Measurements from ENCODE around the gene MIER2. TPM values are rescaled to one million over a fixed set of nuclear protein-coding genes. Genes with fewer than 3 reads are reported as not detected.
A peak's percentile ranks its signal among the peaks of the same experiment; 100 is the strongest.

MIER2 gene
- total and polyA plus RNA-seq, 10 of the 15 experiments (the other 5 are each of a cell fraction or from before 2014, with no cell fraction given) = 0.48 to 23.6 (median 12.1) TPM

DNA sequence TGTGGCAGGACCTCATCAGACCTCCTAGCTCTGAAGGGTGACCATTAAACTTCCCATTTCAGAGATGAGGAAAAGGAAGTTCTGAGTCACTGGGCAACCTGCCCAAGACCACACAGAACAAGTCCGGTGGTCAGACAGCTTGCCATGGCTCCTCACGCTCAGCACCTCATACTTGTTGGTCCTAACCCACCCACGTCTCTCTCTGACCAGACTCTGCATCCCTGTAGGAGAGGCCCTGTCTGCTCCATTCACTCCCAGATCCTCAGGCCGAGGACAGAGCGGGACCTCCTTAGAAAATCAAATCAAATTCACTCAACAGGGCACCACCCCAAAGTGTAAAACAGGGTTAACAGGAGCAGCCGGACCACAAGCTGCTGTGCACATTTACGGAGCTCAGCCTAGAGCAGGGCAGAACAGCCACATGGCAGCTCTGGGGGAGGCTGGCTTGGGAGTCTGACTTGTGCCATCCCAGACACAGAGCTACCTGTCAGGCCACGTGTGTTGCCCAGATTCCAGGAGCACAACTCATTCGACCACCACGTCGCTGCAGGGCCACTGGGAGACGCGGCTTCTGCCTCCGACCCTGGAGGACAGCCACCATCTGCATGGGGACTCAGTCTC is 1.7 kb downstream of the MIER2 start:
- H3K36me3 ChIP-seq (ENCODE audit: control insufficient read depth in 2 of 2, insufficient read depth in 2 of 2, low read length in 1 of 2) = no peaks in the 10 kb centered on the region
- H3K4me1 ChIP-seq (ENCODE audit: control insufficient read depth, insufficient read depth, low read length) = peaks cover 17% of the 10 kb centered on the region
- H3K4me2 ChIP-seq (ENCODE audit: control insufficient read depth, insufficient read depth) = peak overlapping the region; percentile 97
- FAIRE-seq (no peak), ATAC-seq (peak; percentile 31), DNase-seq (ENCODE audit: low read depth, low spot score) (peak; percentile 15)
- CTCF ChIA-PET = interaction anchor here (0.9 to 1.4 kb wide), 4 partner anchors 69 to 167 kb away, joined by 3 read pairs; no protein-coding TSS in a partner anchor
- RAD21 ChIA-PET (ENCODE audit: unreplicated experiment) = interaction anchor here (1.7 kb wide), 1 partner anchor 40 kb away, joined by 4 read pairs; no protein-coding TSS in a partner anchor
- BruUV-seq (replicated peaks) = no TSS peak
- peak overlapping the region; percentile 85 for H3K9ac ChIP-seq (ENCODE audit: control insufficient read depth, insufficient read depth, low read length)
- H3K9me3 ChIP-seq (replicated peaks; ENCODE audit: control insufficient read depth, insufficient read depth, low read length) = no peaks in the 10 kb centered on the region; the same call in 2 of the 3 replicates
- no peaks in the 10 kb centered on the region for H3K27me3 ChIP-seq (replicated peaks in 1 of 2; ENCODE audit: control insufficient read depth in 2 of 2, insufficient read depth in 2 of 2, low read length in 1 of 2)
- no peak overlapping the region; the same call in none of the 2 replicates for H3K27ac ChIP-seq (ENCODE audit: control insufficient read depth, insufficient read depth)
- H4K20me1 ChIP-seq (ENCODE audit: control insufficient read depth, insufficient read depth) = no peaks in the 10 kb centered on the region
- POLR2A ChIA-PET = interaction anchor here (0.6 kb wide), 2 partner anchors 156 to 188 kb away, joined by 4 to 5 read pairs; no protein-coding TSS in a partner anchor
- no peak overlapping the region for H2AFZ ChIP-seq (ENCODE audit: control insufficient read depth, low read depth, low read length)
- intact Hi-C loops (cut with micrococcal nuclease; ENCODE audit: unreplicated experiment) (no loop called here), in situ Hi-C loops (cut with MboI) (no loop called here)
- SMC1A ChIA-PET (ENCODE audit: uncharacterized antibody, unreplicated experiment) = no interaction called here
- 63% methylated on average over 14 of the region's 14 CpGs for WGBS (ENCODE audit: insufficient coverage, insufficient replicate concordance, low lambda C conversion rate, missing lambda C conversion rate)
- H3K79me2 ChIP-seq (ENCODE audit: control insufficient read depth, insufficient read depth, low read length) = peaks cover 39% of the 10 kb centered on the region
- TF ChIP-seq IRF4 (IDR thresholded peaks at IDR 0.05; ENCODE audit: low read depth, low read length) (0 out of 2 replicates have a peak, but pooled peaks have one; percentile 24), IKZF2 (IDR thresholded peaks at IDR 0.05) (0 out of 4 replicates have a peak, but pooled peaks have one; percentile 19 to 22), SP1 (IDR thresholded peaks at IDR 0.05; ENCODE audit: low read depth, low read length) (no peak), RAD21 (IDR thresholded peaks at IDR 0.05; ENCODE audit: insufficient read depth, low read depth, low read length) (no peak), ZNF24 (IDR thresholded peaks at IDR 0.05) (no peak), RUNX3 (IDR thresholded peaks at IDR 0.05; ENCODE audit: low read length) (peak; percentile 49)
- peak overlapping the region; percentile 72 for H3K4me3 ChIP-seq

DNA sequence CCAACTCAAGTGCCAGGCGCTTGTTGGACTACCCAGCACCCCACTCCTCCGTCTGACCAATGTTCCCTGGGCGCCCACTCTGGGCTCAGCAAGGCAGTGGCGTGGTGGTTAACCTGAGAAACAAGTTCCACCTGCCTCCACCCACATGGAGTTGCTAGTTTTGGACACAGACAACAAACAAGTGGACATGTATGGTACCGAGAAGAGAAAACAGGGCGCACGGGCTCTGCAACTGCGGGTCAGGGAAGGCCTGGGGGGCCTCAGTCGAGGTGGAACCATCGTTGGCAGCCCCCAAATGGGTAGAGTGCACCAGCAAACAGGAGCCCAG is 2.5 kb downstream of the MIER2 start:
- H3K4me1 ChIP-seq (ENCODE audit: control insufficient read depth, insufficient read depth, low read length) = peaks cover 17% of the 10 kb centered on the region
- no TSS peak for BruUV-seq (replicated peaks)
- SMC1A ChIA-PET (ENCODE audit: uncharacterized antibody, unreplicated experiment) = no interaction called here
- H3K4me3 ChIP-seq = 0 out of 2 replicates have a peak overlapping the region, but pooled peaks have one; percentile 72
- ATAC-seq (no peak), FAIRE-seq (no peak), DNase-seq (ENCODE audit: low read depth, low spot score) (no peak)
- POLR2A ChIA-PET = interaction anchor here (0.5 kb wide), 1 partner anchor 161 kb away, joined by 4 read pairs; no protein-coding TSS in a partner anchor
- H3K27me3 ChIP-seq (replicated peaks in 1 of 2; ENCODE audit: control insufficient read depth in 2 of 2, insufficient read depth in 2 of 2, low read length in 1 of 2) = no peaks in the 10 kb centered on the region
- H4K20me1 ChIP-seq (ENCODE audit: control insufficient read depth, insufficient read depth) = no peaks in the 10 kb centered on the region
- RAD21 ChIA-PET (ENCODE audit: unreplicated experiment) = no interaction called here
- no peak overlapping the region for H3K27ac ChIP-seq (ENCODE audit: control insufficient read depth, insufficient read depth)
- CTCF ChIA-PET = interaction anchor here (1.2 to 1.4 kb wide), 2 partner anchors 70 to 164 kb away, joined by 3 read pairs; no protein-coding TSS in a partner anchor
- H3K9ac ChIP-seq (ENCODE audit: control insufficient read depth, insufficient read depth, low read length) = peak overlapping the region; percentile 85; the same call in 1 of the 2 replicates
- in situ Hi-C loops (cut with MboI) = no loop called here
- intact Hi-C loops (cut with micrococcal nuclease; ENCODE audit: unreplicated experiment) = no loop called here
- peak overlapping the region; percentile 97 for H3K4me2 ChIP-seq (ENCODE audit: control insufficient read depth, insufficient read depth)
- 54% methylated on average over 10 of the region's 10 CpGs for WGBS (ENCODE audit: insufficient coverage, insufficient replicate concordance, low lambda C conversion rate, missing lambda C conversion rate)
- no peaks in the 10 kb centered on the region; the same call in 2 of the 3 replicates for H3K9me3 ChIP-seq (replicated peaks; ENCODE audit: control insufficient read depth, insufficient read depth, low read length)
- no peak overlapping the region for H2AFZ ChIP-seq (ENCODE audit: control insufficient read depth, low read depth, low read length)
- H3K36me3 ChIP-seq (ENCODE audit: control insufficient read depth in 2 of 2, insufficient read depth in 2 of 2, low read length in 1 of 2) = no peaks in the 10 kb centered on the region
- peaks cover 39% of the 10 kb centered on the region for H3K79me2 ChIP-seq (ENCODE audit: control insufficient read depth, insufficient read depth, low read length)
- TF ChIP-seq, protein P1, sequence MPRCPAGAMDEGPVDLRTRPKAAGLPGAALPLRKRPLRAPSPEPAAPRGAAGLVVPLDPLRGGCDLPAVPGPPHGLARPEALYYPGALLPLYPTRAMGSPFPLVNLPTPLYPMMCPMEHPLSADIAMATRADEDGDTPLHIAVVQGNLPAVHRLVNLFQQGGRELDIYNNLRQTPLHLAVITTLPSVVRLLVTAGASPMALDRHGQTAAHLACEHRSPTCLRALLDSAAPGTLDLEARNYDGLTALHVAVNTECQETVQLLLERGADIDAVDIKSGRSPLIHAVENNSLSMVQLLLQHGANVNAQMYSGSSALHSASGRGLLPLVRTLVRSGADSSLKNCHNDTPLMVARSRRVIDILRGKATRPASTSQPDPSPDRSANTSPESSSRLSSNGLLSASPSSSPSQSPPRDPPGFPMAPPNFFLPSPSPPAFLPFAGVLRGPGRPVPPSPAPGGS (IDR thresholded peaks at IDR 0.05; ENCODE audit: borderline replicate concordance, insufficient read depth, low read depth, low read length, poor library complexity, severe bottlenecking) = no peak
- TF ChIP-seq NR2C2 (IDR thresholded peaks at IDR 0.05; ENCODE audit: borderline replicate concordance, control insufficient read depth, insufficient read length, low read depth) (no peak), HCFC1 (IDR thresholded peaks at IDR 0.05; ENCODE audit: low read length) (no peak), GABPA (IDR thresholded peaks at IDR 0.05; ENCODE audit: low read depth) (no peak), ZNF24 (IDR thresholded peaks at IDR 0.05) (no peak), IRF4 (IDR thresholded peaks at IDR 0.05; ENCODE audit: low read depth, low read length) (no peak), ESRRA (IDR thresholded peaks at IDR 0.05; ENCODE audit: low read length) (no peak), MTA2 (IDR thresholded peaks at IDR 0.05; ENCODE audit: low read depth) (no peak)
- TF ChIP-seq, protein P2, sequence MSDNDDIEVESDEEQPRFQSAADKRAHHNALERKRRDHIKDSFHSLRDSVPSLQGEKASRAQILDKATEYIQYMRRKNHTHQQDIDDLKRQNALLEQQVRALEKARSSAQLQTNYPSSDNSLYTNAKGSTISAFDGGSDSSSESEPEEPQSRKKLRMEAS (IDR thresholded peaks at IDR 0.05; ENCODE audit: low read depth, low read length) = no peak

All from GM12878 (cell line).